Measurements from ENCODE around the gene VWC2L.

VWC2L gene

DNA sequence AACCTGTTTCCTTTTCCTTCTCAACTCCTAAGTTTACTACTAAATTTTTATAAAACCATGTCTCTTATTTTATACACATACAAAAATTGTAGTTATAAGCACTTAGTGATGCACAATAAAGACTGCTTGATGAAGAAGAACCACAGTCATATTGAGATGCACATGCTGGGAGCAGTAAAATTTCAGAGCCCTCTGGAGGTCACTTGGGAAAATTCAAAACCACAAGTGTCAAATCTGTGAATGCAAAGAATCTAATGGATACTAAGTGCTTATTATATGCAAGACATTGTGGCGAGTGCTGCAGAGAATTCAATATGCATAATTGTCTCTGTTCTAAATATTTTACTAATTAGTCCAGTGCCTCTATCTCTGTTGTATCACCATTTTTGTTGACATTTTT is 180.5 kb downstream of the VWC2L start:
- TF ChIP-seq, protein P1, sequence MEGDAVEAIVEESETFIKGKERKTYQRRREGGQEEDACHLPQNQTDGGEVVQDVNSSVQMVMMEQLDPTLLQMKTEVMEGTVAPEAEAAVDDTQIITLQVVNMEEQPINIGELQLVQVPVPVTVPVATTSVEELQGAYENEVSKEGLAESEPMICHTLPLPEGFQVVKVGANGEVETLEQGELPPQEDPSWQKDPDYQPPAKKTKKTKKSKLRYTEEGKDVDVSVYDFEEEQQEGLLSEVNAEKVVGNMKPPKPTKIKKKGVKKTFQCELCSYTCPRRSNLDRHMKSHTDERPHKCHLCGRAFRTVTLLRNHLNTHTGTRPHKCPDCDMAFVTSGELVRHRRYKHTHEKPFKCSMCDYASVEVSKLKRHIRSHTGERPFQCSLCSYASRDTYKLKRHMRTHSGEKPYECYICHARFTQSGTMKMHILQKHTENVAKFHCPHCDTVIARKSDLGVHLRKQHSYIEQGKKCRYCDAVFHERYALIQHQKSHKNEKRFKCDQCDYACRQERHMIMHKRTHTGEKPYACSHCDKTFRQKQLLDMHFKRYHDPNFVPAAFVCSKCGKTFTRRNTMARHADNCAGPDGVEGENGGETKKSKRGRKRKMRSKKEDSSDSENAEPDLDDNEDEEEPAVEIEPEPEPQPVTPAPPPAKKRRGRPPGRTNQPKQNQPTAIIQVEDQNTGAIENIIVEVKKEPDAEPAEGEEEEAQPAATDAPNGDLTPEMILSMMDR (IDR thresholded peaks at IDR 0.05; ENCODE audit: low read depth, low read length) = peak; percentile 9
- H3K4me3 ChIP-seq (replicated peaks in 1 of 2; ENCODE audit: low read depth in 2 of 2, low read length in 2 of 2) = no peak overlapping the region
- no peak for DNase-seq (ENCODE audit: low read depth in 2 of 2)

DNA sequence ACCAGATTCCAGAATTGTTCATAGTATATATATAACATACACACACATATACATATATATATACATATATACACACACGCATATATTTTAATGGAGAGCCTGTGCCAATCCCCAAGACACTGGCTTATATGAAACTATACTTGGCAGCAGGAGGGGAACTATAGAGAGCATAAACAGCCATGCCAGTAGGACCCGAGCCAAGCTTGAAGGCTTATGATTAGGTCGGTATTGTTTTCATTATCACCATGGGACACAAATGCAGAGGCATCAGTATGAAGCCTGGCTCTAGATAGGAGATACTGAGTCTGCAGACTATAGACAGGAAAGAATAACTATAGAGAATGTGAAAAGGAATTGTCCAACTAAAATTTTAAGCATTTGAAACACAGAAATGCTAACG is 181.2 kb downstream of the VWC2L start:
- TF ChIP-seq, protein P1 (IDR thresholded peaks at IDR 0.05; ENCODE audit: low read depth, low read length) = no peak
- no peak for DNase-seq (ENCODE audit: low read depth in 2 of 2)
- no peak overlapping the region for H3K4me3 ChIP-seq (replicated peaks in 1 of 2; ENCODE audit: low read depth in 2 of 2, low read length in 2 of 2)

DNA sequence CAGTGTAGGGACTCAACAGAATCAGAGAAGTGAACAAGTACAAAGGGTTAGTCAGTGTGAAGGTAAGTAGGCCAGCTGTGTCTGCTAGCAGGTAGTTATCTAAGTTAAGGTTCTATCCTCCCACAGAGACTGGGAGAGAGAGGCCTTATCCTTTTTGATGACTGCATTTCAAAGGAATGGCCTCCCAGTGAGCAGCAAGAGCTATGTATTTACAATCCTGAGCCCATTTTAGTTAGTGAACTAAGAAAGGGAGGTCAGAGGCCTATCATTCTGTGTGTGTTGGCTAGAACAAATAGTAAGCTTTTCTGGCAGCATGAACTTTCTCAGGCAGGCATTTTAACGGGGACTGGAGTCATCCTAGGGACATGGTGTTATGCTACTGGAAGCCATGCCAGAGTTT is 182.9 kb downstream of the VWC2L start:
- DNase-seq (ENCODE audit: low read depth in 2 of 2) = peak; percentile 2 to 50
- H3K4me3 ChIP-seq (replicated peaks in 1 of 2; ENCODE audit: low read depth in 2 of 2, low read length in 2 of 2) = no peak overlapping the region
- TF ChIP-seq, protein P1 (IDR thresholded peaks at IDR 0.05; ENCODE audit: low read depth, low read length) = no peak

DNA sequence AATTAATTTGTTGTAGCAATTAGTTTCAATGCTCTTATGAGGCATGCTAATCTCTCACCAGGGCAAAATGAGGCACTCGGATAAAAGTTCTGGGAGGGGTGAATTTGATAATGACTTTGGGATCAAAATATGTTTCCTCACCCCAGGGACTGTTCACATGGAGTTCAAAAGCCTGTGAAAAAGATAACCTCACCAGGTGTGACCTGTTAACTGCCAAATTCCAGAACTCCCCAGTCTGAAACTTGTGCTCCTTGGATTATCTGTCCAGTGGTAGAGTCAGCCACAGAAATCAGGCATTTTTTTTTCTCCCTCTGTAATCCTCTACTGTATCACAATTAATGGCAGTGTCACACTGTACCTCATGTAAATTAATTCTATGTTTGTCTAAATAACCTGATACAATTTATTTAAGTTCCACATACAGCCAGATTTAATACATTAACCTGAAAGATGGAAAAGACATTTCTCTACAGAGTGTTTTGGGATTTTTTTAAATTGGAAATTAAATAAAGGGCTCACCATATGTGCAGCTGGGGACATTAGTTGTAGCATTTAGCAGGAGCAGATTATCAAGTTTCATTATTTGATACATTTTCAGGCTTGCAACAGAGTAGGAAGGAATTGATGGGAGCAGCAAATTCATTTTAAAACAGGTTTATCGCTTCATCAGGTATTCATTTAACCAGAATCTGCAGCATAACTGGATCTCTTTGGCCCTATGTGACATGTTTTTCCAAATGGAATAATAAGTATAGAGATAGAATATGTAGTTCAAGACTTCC is 191.2 kb downstream of the VWC2L start:
- TF ChIP-seq, protein P1 (IDR thresholded peaks at IDR 0.05; ENCODE audit: low read depth, low read length) = no peak
- DNase-seq (ENCODE audit: low read depth in 2 of 2) = no peak
- H3K4me3 ChIP-seq (replicated peaks in 1 of 2; ENCODE audit: low read depth in 2 of 2, low read length in 2 of 2) = no peak overlapping the region

DNA sequence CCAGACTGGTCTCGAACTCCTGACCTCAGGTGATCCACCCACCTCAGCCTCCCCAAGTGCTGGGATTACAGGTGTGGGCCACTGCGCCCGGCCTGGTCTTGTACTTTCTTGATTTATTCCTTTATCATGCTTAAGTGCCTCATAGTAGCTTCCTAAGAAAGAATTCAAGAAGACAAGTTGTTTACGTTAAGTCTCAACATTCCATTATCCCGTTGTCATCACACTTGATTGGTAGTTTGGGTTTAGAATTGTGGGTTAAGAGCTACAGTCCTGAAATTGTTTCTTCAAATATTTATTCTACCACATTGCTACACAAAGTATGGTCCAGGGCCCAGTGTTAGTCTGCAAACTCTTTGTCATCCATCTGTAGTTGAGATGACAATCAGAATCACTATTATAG is 194.0 kb downstream of the VWC2L start:
- no peak overlapping the region for H3K4me3 ChIP-seq (replicated peaks in 1 of 2; ENCODE audit: low read depth in 2 of 2, low read length in 2 of 2)
- DNase-seq (ENCODE audit: low read depth in 2 of 2) = peak in 1 of 2 donors; percentile 21
- TF ChIP-seq, protein P1 (IDR thresholded peaks at IDR 0.05; ENCODE audit: low read depth, low read length) = no peak

DNA sequence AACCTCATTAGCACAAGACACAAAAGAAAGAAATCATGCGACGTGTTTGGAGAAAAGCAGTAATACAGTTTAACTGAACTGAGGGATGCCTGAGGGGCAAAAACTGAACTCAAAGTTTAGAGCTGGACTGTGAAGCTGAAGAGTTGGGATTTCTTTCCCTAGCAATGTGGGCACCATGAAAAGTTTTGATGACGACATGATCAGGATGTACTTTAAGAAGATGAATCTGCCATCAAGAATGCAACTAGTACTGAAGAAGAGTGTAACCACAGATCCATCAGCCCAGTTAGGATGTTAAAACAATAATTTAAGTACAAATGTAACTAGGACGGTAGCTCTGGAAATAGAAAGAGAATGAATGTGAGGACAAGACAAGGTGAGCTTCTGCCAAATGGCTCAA is 196.2 kb downstream of the VWC2L start:
- H3K4me3 ChIP-seq (replicated peaks in 1 of 2; ENCODE audit: low read depth in 2 of 2, low read length in 2 of 2) = no peak overlapping the region
- TF ChIP-seq, protein P1 (IDR thresholded peaks at IDR 0.05; ENCODE audit: low read depth, low read length) = no peak
- DNase-seq (ENCODE audit: low read depth in 2 of 2) = no peak

DNA sequence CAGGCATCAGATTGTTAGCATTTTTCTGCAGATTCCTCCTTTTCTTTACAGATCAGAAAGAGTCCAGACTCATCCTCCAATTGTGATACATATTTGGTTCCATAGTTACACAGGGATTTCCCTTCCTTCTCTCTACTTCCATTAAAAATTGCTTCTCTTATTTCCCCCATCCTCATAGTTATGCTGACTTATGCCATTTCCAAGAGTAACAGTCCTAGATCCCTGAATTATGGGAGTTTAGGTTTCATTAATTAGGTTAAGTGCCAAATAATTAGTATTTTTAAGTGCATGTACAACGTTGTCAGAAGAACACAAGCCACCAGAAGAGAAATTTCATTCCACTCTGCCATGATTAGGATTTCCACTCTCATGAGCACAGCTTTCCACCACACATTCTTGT is 200.2 kb downstream of the VWC2L start:
- no peak for DNase-seq (ENCODE audit: low read depth in 2 of 2)
- TF ChIP-seq, protein P1 (IDR thresholded peaks at IDR 0.05; ENCODE audit: low read depth, low read length) = no peak
- H3K4me3 ChIP-seq (replicated peaks in 1 of 2; ENCODE audit: low read depth in 2 of 2, low read length in 2 of 2) = no peak overlapping the region

All from cardiac fibroblast (primary cell).